OCI-LY1 (cell line): ENCODE measurements around the gene ZNF548.

ENCODE experiments used
- EZH2 ChIP-seq: fragments of 200-600 bp; sonication (generic), shearing (Covaris generic); IDR thresholded peaks from 2 replicates; pipeline ENCODE4 v1.8.0; 2017; ENCODE audit warnings: borderline replicate concordance, mixed run types, mild to moderate bottlenecking, antibody characterized with exemption, low read length, moderate library complexity, mixed read lengths
- TF ChIP-seq, protein P1 (sequence below): fragments of 200-600 bp; sonication (generic), shearing (Covaris generic); IDR thresholded peaks from 2 replicates; pipeline ENCODE4 v1.5.1; 2017; ENCODE audit warnings: mild to moderate bottlenecking, antibody characterized with exemption, low read length, moderate library complexity, mixed read lengths

- TF ChIP-seq, protein P1, sequence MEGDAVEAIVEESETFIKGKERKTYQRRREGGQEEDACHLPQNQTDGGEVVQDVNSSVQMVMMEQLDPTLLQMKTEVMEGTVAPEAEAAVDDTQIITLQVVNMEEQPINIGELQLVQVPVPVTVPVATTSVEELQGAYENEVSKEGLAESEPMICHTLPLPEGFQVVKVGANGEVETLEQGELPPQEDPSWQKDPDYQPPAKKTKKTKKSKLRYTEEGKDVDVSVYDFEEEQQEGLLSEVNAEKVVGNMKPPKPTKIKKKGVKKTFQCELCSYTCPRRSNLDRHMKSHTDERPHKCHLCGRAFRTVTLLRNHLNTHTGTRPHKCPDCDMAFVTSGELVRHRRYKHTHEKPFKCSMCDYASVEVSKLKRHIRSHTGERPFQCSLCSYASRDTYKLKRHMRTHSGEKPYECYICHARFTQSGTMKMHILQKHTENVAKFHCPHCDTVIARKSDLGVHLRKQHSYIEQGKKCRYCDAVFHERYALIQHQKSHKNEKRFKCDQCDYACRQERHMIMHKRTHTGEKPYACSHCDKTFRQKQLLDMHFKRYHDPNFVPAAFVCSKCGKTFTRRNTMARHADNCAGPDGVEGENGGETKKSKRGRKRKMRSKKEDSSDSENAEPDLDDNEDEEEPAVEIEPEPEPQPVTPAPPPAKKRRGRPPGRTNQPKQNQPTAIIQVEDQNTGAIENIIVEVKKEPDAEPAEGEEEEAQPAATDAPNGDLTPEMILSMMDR: no peak
- TF ChIP-seq EZH2: no peak
Measured at GRCh38 chr19:57374179-57374578, 15.5 kb upstream of the ZNF548 start.
